Pancreas (tissue), 10 donors: Measurements from ENCODE around the gene SLC25A2. TPM values are rescaled to one million over a fixed set of nuclear protein-coding genes. Genes with fewer than 3 reads are reported as not detected.

Experiments used
- ATAC-seq, 4 donors: fragments of 200-7000 bp; cut with Tn5 transposase; one replicate each; pipeline versions ENCODE4 v1.8.0 to v1.9.1; 2020; ENCODE audit warnings: mild to moderate bottlenecking in 4 of 4, moderate library complexity in 4 of 4
- DNase-seq, 6 donors: peaks; one replicate each; pipeline ENCODE4 v3.0.0-alpha.2; 2020
- FAIRE-seq: peaks from 2 replicates; lab custom pipeline; 2012; peaks lifted over from hg19 to GRCh38; lab: Jason Lieb, UNC
- H3K27ac ChIP-seq, 4 donors: fragments of 200-600 bp; sonication (generic); 1 replicate in 3 of 4; 2 replicates in 1 of 4; pipeline versions ENCODE4 v1.5.0 to v1.8.0; 2020
- H3K27me3 ChIP-seq, 4 donors: fragments of 200-600 bp; one replicate each; pipeline ENCODE4 v1.8.0; 2021
- H3K36me3 ChIP-seq, 3 donors: fragments of 200-600 bp; sonication (generic) in 1 of 3; one replicate each; pipeline versions ENCODE4 v1.5.0 to v1.8.0; 2020 to 2021
- H3K4me1 ChIP-seq, 3 donors: fragments of 200-600 bp; one replicate each; pipeline ENCODE4 v1.8.0; 2021
- H3K4me3 ChIP-seq, 4 donors: fragments of 200-600 bp; sonication (generic) in 2 of 4; one replicate each; pipeline versions ENCODE4 v1.5.0 to v1.8.0; 2020 to 2021
- H3K9me3 ChIP-seq, 4 donors: fragments of 200-600 bp; one replicate each; pipeline ENCODE4 v1.8.0; 2021
- CTCF ChIP-seq, 4 donors: fragments of 200-600 bp; sonication (generic) in 3 of 4; IDR thresholded peaks; one replicate each; pipeline versions ENCODE4 v1.5.0 to v1.8.0; 2021; ENCODE audit warnings: antibody characterized with exemption in 4 of 4
- WGBS, 2 donors: extraction: QIAGEN DNeasy Blood & Tissue Kit; methylation state at CpG; one replicate each; pipeline ENCODE4 v1.1.7; 2013; 5-methylcytosine and 5-hydroxymethylcytosine counted together
- intact Hi-C, 3 donors: fragments of 100-400 bp; cut with DNase I; formaldehyde crosslinking; loops; one replicate each; pipeline versions ENCODE4 v1.11.1 to v1.14.2; 2022
- polyA plus RNA-seq, 2 donors: library from polyadenylated mRNA; stranded (reverse); fragments of 200-250 nt; gene quantifications; one replicate each; pipeline ENCODE4 v1.2.3, GENCODE V29; 2013
- total RNA-seq, 6 donors: library from RNA; stranded (reverse); fragmentation: NEBNext Ultra II Directional in 4 of 6; extraction: Animal tissue kit (Norgen Biotek cat#: 25700) in 4 of 6; gene quantifications; one replicate each; pipeline versions ENCODE4 v1.2.1 to v1.2.4, GENCODE V29; 2021 to 2023
- donor health status: healthy with polysubstance abuse.
- donor health status: DM: no; HTN: no; CAD: no; lungs with moderate emphysema.
- donor health status: DM: no; HTN: no; CAD: no.
- donor health status: control.
- donor health status: control.
- donor health status: Bipolar disorder and iron deficiency.
- donor health status: DM: yes; HTN: yes; CAD: no.
- donor health status: DM: no; HTN: no; CAD: no.
- donor health status: DM: no; HTN: no; CAD: no.
- donor health status: DM: yes; HTN: yes; CAD: no.

The SLC25A2 gene
- total and polyA plus RNA-seq, 8 donors = 0.14 to 0.69 (median 0.19) TPM; not detected in 2

- no peaks in the 10 kb centered on the region for H3K4me1 ChIP-seq
- no peak overlapping the region for H3K27ac ChIP-seq
- no peak for ATAC-seq
- H3K9me3 ChIP-seq = peaks cover 0 to 4% (median 0%) of the 10 kb centered on the region in 4 donors
- FAIRE-seq = no peak
- WGBS, 2 donors = 88 to 97% methylated on average over 1 of the region's 1 CpG
- no peaks in the 10 kb centered on the region for H3K36me3 ChIP-seq
- no peaks in the 10 kb centered on the region for H3K27me3 ChIP-seq
- no peak overlapping the region for H3K4me3 ChIP-seq
- TF ChIP-seq CTCF (IDR thresholded peaks at IDR 0.05) = no peak
- DNase-seq = no peak
- intact Hi-C loops = no loop called here
Measured at GRCh38 chr5:141306630-141307029, 2.8 kb upstream of the SLC25A2 start.

GRCh38 chr5:141298376-141298775 is 5.5 kb downstream of the SLC25A2 start:
- Histone ChIP-seq H3K27me3 (no peaks in the 10 kb centered on the region), H3K36me3 (no peaks in the 10 kb centered on the region), H3K27ac (no peak overlapping the region), H3K4me1 (no peaks in the 10 kb centered on the region), H3K9me3 (no peaks in the 10 kb centered on the region), H3K4me3 (no peak overlapping the region)
- FAIRE-seq (no peak), DNase-seq (no peak), ATAC-seq (peak in 1 of 4 donors; percentile 46)
- TF ChIP-seq CTCF (IDR thresholded peaks at IDR 0.05) = no peak
- 35 to 43% methylated on average over 4 of the region's 4 CpGs for WGBS, 2 donors
- intact Hi-C loops = no loop called here

- ATAC-seq (no peak), FAIRE-seq (no peak), DNase-seq (no peak)
- Histone ChIP-seq H3K4me3 (no peak overlapping the region), H3K27ac (no peak overlapping the region), H3K27me3 (no peaks in the 10 kb centered on the region), H3K9me3 (peaks cover 0 to 8% (median 0%) of the 10 kb centered on the region in 4 donors), H3K4me1 (no peaks in the 10 kb centered on the region), H3K36me3 (no peaks in the 10 kb centered on the region)
- intact Hi-C loops = no loop called here
- 59 to 63% methylated on average over 3 of the region's 3 CpGs for WGBS, 2 donors
- no peak for TF ChIP-seq CTCF (IDR thresholded peaks at IDR 0.05)
Measured at GRCh38 chr5:141272906-141273305, 30.9 kb downstream of the SLC25A2 start.

- TF ChIP-seq CTCF (IDR thresholded peaks at IDR 0.05) = no peak
- Histone ChIP-seq H3K36me3 (no peaks in the 10 kb centered on the region), H3K27me3 (no peaks in the 10 kb centered on the region), H3K4me1 (no peaks in the 10 kb centered on the region), H3K9me3 (peaks cover 0 to 19% (median 0%) of the 10 kb centered on the region in 4 donors), H3K4me3 (no peak overlapping the region), H3K27ac (no peak overlapping the region)
- ATAC-seq (no peak), FAIRE-seq (no peak), DNase-seq (no peak)
- intact Hi-C loops = no loop called here
- 94 to 96% methylated on average over 4 of the region's 4 CpGs for WGBS, 2 donors
Measured at GRCh38 chr5:141269195-141269594, 34.7 kb downstream of the SLC25A2 start.

- Histone ChIP-seq H3K4me1 (no peaks in the 10 kb centered on the region), H3K36me3 (no peaks in the 10 kb centered on the region), H3K27ac (no peak overlapping the region), H3K9me3 (peaks cover 0 to 24% (median 8%) of the 10 kb centered on the region in 4 donors), H3K27me3 (no peaks in the 10 kb centered on the region), H3K4me3 (no peak overlapping the region)
- FAIRE-seq (no peak), DNase-seq (no peak), ATAC-seq (no peak)
- intact Hi-C loops = no loop called here
- 72 to 77% methylated on average over 1 of the region's 1 CpG for whole genome bisulfite sequencing, 2 donors
- no peak for TF ChIP-seq CTCF (IDR thresholded peaks at IDR 0.05)
Measured at GRCh38 chr5:141261238-141261546, 42.7 kb downstream of the SLC25A2 start.
